Fibroblast of peridontal ligament (primary cell): ENCODE results near the gene AP1G1.
A peak's percentile ranks its signal among the peaks of the same experiment; 100 is the strongest.
"Not testable (repeated sequence)": the region's sequence is repeated elsewhere in the genome, so short reads cannot be mapped to it uniquely, and the experiment has no call there.

ENCODE experiments used
- DNase-seq: peaks from one replicate; pipeline ENCODE4 v3.0.0-alpha.2; 2010; ENCODE audit errors: extremely low read depth

AP1G1 gene

DNA sequence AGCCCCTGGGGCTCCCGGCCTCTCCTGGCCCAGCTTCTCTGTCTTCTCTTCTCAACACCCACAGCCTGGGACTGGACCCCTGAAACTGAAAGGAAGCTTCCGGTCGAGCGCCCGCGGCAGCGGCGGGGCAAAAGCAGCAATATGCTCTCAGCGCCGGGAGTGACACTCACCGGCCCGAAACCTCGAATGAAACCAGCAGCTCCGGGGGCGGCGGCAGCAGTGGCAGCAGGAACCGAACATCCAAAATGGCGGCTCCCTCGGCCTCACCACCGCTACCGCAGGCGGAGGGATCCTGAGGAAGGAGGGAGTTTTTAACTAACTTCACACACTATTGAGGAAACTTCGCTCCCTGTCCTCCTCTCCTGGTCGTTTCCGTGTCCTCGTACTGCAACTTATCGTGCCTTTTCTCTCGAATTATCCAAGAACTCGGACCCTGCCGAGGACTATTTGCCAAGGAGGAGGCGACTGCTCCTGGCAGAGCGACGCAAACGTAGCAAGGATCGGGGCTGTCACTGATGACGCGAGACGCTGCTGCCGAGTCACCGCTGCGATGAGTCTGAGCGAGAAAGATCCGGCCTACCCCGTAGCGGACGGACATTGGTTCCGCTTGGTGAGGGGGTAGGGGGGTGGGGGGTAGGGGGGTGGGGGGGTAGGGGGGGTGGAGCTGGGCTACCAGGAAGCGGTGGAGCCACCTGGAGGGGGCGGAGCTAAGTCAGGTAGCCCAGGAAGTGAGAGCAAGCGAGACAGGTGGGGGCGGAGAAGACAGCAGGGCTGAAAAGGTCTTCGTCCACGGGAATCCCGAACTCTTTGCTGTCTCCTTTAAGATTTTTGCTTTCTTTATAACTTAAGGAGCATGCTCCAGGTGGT is at the start of gene AP1G1:
AP1G1 (minus strand) TSS at position 242 of the 867 bp plus-strand sequence. CDS start 19,355 bp downstream, outside the sequence.
- DNase-seq, result peak; percentile 98

GRCh38 chr16:71855937-71856662 is 47.5 kb upstream of the AP1G1 start:
- DNase-seq, result no peak

DNA sequence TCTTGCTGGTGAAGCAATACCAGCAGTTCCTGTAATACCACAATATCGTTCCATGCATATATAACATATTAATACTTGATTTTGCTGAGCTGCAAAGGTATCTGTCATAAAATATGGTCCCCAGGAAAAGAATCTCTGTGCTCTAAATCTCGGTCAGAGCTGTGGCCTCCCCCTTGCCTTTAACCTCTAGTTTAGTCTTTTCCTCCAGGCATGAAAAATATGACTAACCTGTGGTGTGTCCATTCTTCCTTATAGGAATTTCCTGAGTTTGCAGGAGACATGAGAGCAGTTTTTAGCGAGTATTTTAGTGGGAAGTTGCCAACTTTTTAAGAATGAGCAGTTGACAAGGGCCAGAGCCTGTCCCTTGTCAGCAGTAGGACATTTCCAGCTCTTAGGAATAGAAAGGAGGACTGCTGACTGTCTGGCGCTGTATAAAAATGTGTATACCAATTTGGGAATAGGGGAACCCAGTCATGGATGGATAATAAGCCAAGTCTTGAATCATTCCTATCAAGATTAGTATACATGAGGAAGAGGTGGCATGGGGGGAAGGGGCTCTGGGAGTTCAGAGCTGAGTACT is 45.8 kb upstream of the AP1G1 start:
- no peak for DNase-seq

GRCh38 chr16:71853413-71853812 is 44.8 kb upstream of the AP1G1 start:
- DNase-seq, result no peak

GRCh38 chr16:71852561-71852960 is 43.9 kb upstream of the AP1G1 start:
- no peak for DNase-seq

- no peak for DNase-seq
Observed at GRCh38 chr16:71852158-71852557, 43.5 kb upstream of the AP1G1 start.

- no peak for DNase-seq
Observed at GRCh38 chr16:71851746-71852145, 43.1 kb upstream of the AP1G1 start.

- no peak for DNase-seq
Observed at GRCh38 chr16:71848622-71849021, 40.0 kb upstream of the AP1G1 start.

DNA sequence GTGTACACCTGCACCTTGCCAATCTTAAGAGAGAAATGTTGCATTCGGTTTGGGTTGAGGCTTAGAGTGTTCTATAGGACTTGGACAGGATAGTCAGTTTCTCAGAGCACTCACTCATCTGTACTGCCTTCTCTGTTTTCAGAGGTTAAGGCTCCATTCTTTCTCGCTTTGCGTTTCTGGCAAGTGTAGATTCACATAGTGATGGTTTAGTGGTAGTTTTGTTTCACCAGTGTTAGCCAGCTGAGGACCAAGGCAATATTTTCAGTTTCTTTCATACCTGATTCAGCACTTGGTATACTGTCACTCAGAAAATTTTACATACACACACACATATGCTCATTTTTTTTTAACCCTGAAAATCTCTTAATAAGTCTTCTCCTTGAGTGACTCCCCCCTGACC is 38.5 kb upstream of the AP1G1 start:
- DNase-seq, result no peak

DNA sequence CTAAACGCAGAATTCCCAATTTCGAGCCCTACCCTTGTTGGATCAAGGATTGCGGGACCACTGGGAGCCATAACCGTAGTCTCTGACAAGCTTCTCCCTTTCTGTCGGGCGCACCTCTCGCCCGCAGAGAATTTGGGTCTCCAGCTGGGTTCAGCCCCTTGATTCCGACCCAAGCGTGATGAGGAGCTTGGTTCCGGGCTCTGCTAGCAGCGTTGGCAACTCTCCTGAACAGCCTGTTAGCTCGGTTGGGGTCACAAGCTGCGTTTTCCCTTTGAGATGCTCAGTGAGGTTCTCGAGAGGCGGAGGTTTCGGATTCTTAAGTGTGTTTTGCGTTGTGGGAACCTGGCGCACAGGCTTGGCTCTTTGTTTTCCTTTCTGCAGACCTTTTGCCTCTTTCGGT is 37.8 kb upstream of the AP1G1 start:
- DNase-seq, result peak; percentile 31

DNA sequence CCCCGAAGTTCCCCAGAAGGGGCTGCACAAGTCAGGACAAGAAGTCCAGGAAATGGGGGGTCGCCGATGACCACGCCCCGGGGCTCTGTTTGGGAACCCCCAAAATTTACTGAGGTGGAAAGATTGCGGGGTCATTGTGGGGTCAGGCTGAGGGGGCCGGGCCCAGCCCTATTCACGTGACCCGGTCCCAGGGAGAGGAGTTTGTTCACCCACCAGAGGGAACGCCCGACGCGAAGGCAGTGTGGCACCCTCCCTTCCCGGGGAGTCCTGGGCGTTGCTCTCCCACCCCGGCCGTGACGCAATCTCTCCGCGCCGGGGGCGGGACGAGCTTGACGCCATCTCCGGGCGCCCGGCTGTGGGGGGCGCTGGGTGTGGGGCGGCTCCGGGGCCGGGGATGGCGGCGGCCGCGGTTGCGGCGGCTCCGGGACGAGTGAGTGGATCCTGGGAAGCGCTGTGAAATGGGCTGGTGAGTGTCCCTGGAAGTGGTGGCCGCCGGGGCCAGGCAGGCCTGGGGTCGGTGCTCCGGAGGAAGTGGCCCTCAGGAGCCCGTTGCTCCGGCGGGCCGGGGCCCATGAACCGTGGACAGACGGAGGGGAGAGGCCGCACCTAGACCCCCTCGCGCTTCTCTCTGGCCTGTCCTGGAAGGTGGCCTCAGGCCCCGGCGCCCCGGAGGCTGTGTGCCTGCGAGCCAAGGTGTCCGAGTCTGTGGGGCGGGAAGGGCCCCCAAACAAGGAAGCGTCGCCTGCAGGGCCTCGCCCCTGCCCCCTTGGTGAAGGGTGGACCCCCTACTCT is 37.2 kb upstream of the AP1G1 start, which contains the start of gene ATXN1L:
ATXN1L (plus strand) TSS at position 338 of the 792 bp plus-strand sequence. CDS start 3,765 bp downstream, outside the sequence.
- DNase-seq, result peak; percentile 90

DNA sequence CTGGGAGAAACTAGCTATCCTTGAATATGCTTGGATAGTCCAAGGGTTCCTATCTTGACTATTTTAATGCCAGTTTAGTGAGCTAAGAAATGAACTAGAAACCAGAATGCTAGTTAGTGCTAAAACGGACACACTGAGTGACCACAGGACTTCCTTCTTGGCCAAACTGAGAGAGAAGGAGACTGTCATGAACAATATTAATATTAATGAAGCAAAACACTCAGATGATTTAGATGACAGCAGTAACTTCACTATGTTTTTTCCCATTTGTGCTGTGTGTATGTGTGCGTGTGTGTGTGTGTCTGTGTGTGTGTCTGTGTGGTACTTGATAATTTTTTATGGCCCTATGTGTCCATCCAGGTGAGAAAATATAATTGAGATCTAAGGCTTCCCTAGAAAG is 34.9 kb upstream of the AP1G1 start:
- DNase-seq, result no peak

DNA sequence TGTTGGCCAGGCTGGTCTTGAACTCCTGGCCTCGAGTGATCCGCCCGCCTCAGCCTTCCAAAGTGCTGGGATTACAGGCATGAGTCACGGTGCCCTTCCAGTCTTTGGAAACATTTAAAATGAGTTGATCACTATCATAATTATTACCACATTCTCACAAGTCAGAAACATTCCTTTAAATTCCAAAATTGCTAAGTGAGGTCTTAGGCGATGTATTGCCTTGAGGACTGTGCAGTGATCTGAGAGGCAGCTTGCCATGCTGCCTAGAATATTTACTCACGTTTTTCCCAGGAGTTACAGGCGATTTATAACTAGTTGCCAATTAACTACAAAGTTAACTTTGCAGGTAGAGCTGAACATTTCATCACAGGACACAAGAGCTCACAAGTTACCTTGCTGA is 31.4 kb upstream of the AP1G1 start:
- DNase-seq, result peak; percentile 78

DNA sequence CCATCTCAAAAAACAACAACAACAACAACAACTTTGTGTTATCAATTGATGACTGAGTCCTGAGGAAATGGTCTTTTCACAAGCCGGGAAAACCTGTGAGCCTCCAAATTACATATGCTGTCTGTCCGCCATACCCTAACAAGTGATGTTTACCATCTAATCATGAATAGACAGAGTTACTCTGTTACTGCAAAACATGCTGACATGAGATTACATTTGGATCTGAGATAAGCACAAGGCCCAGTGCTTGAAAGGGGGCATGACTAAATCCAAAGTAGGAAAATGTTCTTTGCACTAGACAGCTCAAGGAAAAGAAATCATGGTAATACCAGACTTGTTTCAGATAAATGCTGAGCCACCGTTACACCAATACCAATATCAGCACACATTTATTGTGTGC is 28.5 kb upstream of the AP1G1 start:
- DNase-seq, result no peak

DNA sequence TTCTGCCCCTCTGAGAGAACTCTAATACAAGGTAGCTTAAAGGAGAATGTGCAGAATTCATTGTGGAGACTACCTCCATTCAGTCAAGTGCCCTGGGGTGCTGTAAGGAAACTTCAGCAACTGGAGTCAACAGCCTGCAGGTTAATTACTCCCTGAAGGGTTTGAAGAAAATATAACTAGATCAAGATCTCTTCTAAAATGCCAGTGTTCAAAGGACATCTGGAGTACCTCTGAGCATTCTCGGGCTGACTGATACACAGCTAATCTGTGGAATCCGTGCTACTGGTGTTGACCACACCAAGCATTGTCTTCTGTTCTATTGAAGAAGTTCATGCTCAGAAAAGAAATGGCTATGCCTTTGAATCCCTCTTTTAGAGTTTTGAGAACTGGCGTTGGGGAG is 25.7 kb upstream of the AP1G1 start:
- no peak for DNase-seq

DNA sequence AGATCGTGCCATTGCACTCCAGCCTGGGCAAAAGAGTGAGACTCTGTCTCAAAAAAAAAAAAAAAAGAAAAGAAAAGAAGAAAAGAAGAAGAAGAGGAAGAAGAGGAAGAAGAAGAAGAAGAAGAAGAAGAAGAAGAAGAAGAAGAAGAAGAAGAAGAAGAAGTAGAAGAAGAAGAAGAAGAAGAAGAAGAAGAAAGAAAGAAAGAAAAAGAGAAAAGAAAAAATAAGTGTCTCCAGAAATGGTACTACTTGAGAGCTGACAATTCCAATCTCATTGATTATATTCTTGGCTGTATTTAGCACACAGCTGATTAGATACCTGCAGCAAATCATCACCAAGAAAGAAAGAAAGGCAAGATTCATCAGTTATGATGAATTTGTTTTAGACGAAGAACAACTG is 23.5 kb upstream of the AP1G1 start:
- not testable (repeated sequence) for DNase-seq

DNA sequence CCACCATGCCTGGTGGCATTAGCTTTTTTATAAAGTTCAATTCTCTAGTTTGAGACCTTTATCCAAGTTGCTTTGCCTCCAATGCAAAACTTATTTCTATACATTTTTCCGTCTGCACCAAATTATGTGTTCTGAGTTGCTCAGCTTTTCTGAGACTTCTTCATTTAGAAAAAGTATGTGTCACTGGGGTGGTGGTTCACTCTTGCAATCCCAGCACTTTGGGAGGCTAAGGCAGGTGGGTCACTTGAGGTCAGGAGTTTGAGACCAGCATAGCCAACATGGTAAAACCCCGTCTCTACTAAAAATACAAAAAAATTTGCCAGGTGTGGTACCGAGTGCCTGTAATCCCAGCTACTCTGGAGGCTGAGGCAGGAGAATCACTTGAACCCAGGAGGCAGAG is 23.1 kb upstream of the AP1G1 start:
- not testable (repeated sequence) for DNase-seq

DNA sequence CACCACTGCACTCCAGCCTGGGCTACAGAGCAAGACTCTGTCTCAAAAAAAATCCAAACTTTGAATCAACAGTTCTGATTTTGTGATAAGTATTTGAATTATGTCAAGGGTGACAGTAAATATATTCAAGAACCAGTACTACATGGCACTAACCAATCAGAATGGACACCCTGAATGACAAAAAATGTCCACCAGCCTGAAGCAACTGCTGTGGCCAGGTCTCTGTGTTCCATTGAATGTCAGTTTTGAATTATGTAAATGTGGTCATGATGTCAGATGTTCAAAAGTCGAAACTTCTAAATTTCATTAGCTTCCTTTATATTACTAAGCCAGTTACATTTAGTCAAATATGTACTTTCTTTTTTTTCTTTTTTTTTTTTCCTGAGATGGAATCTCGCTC is 21.7 kb upstream of the AP1G1 start:
- DNase-seq, result no peak

GRCh38 chr16:71826533-71827017 is 17.9 kb upstream of the AP1G1 start:
- DNase-seq, result no peak

GRCh38 chr16:71817155-71817500 is 8.5 kb upstream of the AP1G1 start:
- not testable (repeated sequence) for DNase-seq

- peak; percentile 35 for DNase-seq
Observed at GRCh38 chr16:71811261-71811803, 2.7 kb upstream of the AP1G1 start.
